Adrenal gland (tissue), 12 donors: ENCODE data around the gene GATA2. TPM values are rescaled to one million over a fixed set of nuclear protein-coding genes. Genes with fewer than 3 reads are reported as not detected.

Source experiments
- DNase-seq, 7 donors: peaks; one replicate each; pipeline ENCODE4 v3.0.0-alpha.2; 2019 to 2020
- H3K27ac ChIP-seq, 5 donors: fragments of 200-600 bp; sonication (generic) in 4 of 5; 1 replicate in 3 of 5; 2 replicates in 2 of 5; pipeline versions ENCODE4 v1.5.1 to v1.8.0; 2016 to 2020; ENCODE audit warnings: mild to moderate bottlenecking in 1 of 5
- H3K27me3 ChIP-seq: fragments of 200-600 bp; 2 replicates; pipeline ENCODE4 v1.8.0; 2021
- H3K36me3 ChIP-seq, 2 donors: fragments of 200-600 bp; replicated peaks in 1 of 2; 1 replicate in 1 of 2; 2 replicates in 1 of 2; pipeline versions ENCODE4 v1.5.1 to v1.8.0; 2018 to 2022
- H3K4me1 ChIP-seq, 2 donors: fragments of 200-600 bp; replicated peaks in 1 of 2; 1 replicate in 1 of 2; 2 replicates in 1 of 2; pipeline versions ENCODE4 v1.5.1 to v1.8.0; 2018 to 2021
- H3K4me3 ChIP-seq, 4 donors: fragments of 200-600 bp; sonication (generic) in 3 of 4; one replicate each; pipeline ENCODE4 v1.5.1; 2016 to 2018
- H3K9me3 ChIP-seq, 3 donors: fragments of 200-600 bp; sonication (generic) in 1 of 3; replicated peaks in 1 of 3; 1 replicate in 2 of 3; 2 replicates in 1 of 3; pipeline versions ENCODE4 v1.5.1 to v1.8.0; 2016 to 2021
- POLR2A ChIP-seq, 2 donors: fragments of 450-650 bp; IDR thresholded peaks; one replicate each; pipeline ENCODE4 v1.6.1; 2017; ENCODE audit warnings: antibody characterized with exemption in 2 of 2, mild to moderate bottlenecking in 2 of 2, moderate library complexity in 1 of 2
- WGBS, 4 donors: extraction: QIAGEN DNeasy Blood & Tissue Kit in 2 of 4; methylation state at CpG; one replicate each; pipeline versions ENCODE4 v1.1.5 to v1.1.7; 2013 to 2017; 5-methylcytosine and 5-hydroxymethylcytosine counted together
- intact Hi-C, 2 donors: fragments of 100-400 bp; cut with DNase I; formaldehyde crosslinking; loops; one replicate each; pipeline versions ENCODE4 v1.14.1 to v1.15.0; 2022 to 2023
- polyA plus RNA-seq, 3 donors: library from polyadenylated mRNA; stranded (reverse); fragments of 200-250 nt in 2 of 3; fragments of 350-450 nt in 1 of 3; fragmentation: Illumina TruSeq in 1 of 3; extraction: RNeasy Lipid Tissue Mini Kit (QIAGEN cat#74804) in 1 of 3; gene quantifications; one replicate each; pipeline ENCODE4 v1.2.3, GENCODE V29; 2013 to 2014
- total RNA-seq, 9 donors: library from RNA; depleted of rRNA in 4 of 9; stranded (reverse); fragments of >200 nt in 4 of 9; fragments of 120-200 nt in 1 of 9; fragmentation: NEBNext Ultra II Directional in 1 of 9; extraction: Animal tissue kit (Norgen Biotek cat#: 25700) in 1 of 9; gene quantifications; one replicate each; pipeline versions ENCODE4 v1.1.0 to v1.2.4, GENCODE V29; 2013 to 2023
- TF ChIP-seq, protein P1 (sequence below), 6 experiments: fragments of 450-650 bp in 4 of 6; fragments of 200-600 bp in 2 of 6; sonication (generic) in 1 of 6; IDR thresholded peaks; 1 replicate in 5 of 6; 2 replicates in 1 of 6; pipeline versions ENCODE4 v1.5.1 to v1.8.0; 2016 to 2021; ENCODE audit warnings: antibody characterized with exemption in 6 of 6, mild to moderate bottlenecking in 2 of 6, moderate library complexity in 1 of 6
- donor health status: healthy with polysubstance abuse.
- donor health status: Bipolar disorder and iron deficiency.
- donor health status: DM: yes; HTN: yes; CAD: no.
- donor health status: DM: no; HTN: no; CAD: no.
- donor health status: DM: no; HTN: no; CAD: no.
- donor health status: DM: yes; HTN: yes; CAD: no.

Gene GATA2
- total and polyA plus RNA-seq, 12 donors, result 3.4 to 37.5 (median 7.4) TPM

- Histone ChIP-seq H3K9me3 (no peaks in the 10 kb centered on the region), H3K4me3 (peak overlapping the region in 1 of 4 donors; percentile 26), H3K36me3 (no peaks in the 10 kb centered on the region), H3K27ac (no peak overlapping the region), H3K27me3 (peaks cover 15% of the 10 kb centered on the region), H3K4me1 (peaks cover 4 to 5% of the 10 kb centered on the region in 2 donors)
- TF ChIP-seq, protein P1, sequence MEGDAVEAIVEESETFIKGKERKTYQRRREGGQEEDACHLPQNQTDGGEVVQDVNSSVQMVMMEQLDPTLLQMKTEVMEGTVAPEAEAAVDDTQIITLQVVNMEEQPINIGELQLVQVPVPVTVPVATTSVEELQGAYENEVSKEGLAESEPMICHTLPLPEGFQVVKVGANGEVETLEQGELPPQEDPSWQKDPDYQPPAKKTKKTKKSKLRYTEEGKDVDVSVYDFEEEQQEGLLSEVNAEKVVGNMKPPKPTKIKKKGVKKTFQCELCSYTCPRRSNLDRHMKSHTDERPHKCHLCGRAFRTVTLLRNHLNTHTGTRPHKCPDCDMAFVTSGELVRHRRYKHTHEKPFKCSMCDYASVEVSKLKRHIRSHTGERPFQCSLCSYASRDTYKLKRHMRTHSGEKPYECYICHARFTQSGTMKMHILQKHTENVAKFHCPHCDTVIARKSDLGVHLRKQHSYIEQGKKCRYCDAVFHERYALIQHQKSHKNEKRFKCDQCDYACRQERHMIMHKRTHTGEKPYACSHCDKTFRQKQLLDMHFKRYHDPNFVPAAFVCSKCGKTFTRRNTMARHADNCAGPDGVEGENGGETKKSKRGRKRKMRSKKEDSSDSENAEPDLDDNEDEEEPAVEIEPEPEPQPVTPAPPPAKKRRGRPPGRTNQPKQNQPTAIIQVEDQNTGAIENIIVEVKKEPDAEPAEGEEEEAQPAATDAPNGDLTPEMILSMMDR (IDR thresholded peaks at IDR 0.05), result no peak
- intact Hi-C loops, result no loop called here
- no peak for DNase-seq
- 9 to 20% (median 14%) methylated on average over 25 to 42 of the region's 43 CpGs for WGBS, 4 donors
Measured at GRCh38 chr3:128432301-128432970, 60.6 kb downstream of the GATA2 start.

DNA sequence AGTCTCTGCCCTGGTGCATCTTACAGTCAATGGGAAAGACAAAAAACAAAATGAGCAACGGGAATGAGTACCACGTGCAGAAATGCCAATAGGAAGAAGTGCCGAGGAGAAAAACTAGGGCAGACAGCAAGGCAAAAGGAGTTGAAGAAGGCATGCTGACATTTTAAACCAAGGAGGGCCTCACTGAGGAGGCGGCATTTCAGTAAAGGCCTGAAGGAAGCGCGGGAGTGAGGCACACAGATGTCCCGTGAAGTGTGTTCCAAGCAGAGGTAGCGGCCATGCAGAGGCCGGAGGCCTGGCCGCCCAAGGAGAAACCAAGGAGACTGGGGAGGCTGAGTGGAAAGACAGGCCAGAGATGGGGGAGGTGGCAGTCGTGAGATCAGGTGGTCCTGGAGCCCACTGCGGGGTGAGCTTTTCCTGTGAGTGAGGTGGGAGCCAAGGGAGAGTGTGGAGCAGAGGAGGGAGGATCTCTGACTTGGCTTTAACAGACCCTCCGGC lies 61.1 kb downstream of the GATA2 start:
- no peak for DNase-seq
- WGBS, 4 donors, result 65 to 69% (median 68%) methylated on average over 13 of the region's 13 CpGs
- Histone ChIP-seq H3K27ac (no peak overlapping the region), H3K36me3 (no peaks in the 10 kb centered on the region), H3K4me1 (peaks cover 4 to 5% of the 10 kb centered on the region in 2 donors), H3K27me3 (peaks cover 15% of the 10 kb centered on the region), H3K9me3 (no peaks in the 10 kb centered on the region), H3K4me3 (no peak overlapping the region)
- intact Hi-C loops, result no loop called here
- TF ChIP-seq, protein P1 (IDR thresholded peaks at IDR 0.05), result no peak
- no peak for TF ChIP-seq POLR2A (IDR thresholded peaks at IDR 0.05)

DNA sequence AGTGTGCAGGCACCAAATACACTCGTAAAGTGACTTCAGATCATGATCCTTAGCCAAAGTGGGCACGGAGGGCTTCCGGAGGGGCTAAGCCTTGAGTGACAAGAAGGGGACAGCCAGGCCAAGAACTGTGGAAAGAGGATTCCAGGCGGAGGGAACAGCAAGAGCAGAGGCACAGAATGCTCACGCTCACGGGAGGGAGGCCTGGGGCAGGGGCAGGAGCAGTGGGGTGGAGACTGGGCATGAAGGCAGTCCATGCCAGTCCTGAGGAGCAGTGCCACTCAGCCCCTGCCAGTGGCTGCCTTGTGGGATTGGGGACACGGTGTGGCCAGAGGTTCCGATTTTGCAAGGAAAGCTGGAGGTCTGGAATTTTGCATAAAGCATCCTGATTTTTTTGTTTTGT lies 62.3 kb downstream of the GATA2 start:
- no peak for DNase-seq
- no peak overlapping the region for H3K27ac ChIP-seq
- WGBS, 4 donors, result 78 to 87% (median 83%) methylated on average over 8 of the region's 8 CpGs
- no peak for TF ChIP-seq POLR2A (IDR thresholded peaks at IDR 0.05)
- TF ChIP-seq, protein P1 (IDR thresholded peaks at IDR 0.05), result no peak
- no peaks in the 10 kb centered on the region for H3K36me3 ChIP-seq
- intact Hi-C loops, result no loop called here
- H3K4me1 ChIP-seq, result peaks cover 5 to 13% of the 10 kb centered on the region in 2 donors
- peaks cover 15% of the 10 kb centered on the region for H3K27me3 ChIP-seq
- H3K9me3 ChIP-seq, result no peaks in the 10 kb centered on the region
- no peak overlapping the region for H3K4me3 ChIP-seq

- H3K27ac ChIP-seq, result no peak overlapping the region
- no peaks in the 10 kb centered on the region for H3K9me3 ChIP-seq
- H3K36me3 ChIP-seq, result no peaks in the 10 kb centered on the region
- DNase-seq, result no peak
- peaks cover 5 to 13% of the 10 kb centered on the region in 2 donors for H3K4me1 ChIP-seq
- H3K27me3 ChIP-seq, result peaks cover 15% of the 10 kb centered on the region
- H3K4me3 ChIP-seq, result no peak overlapping the region
- WGBS, 4 donors, result 78 to 90% (median 79%) methylated on average over 10 of the region's 10 CpGs; no CpG with 5 or more reads in 1 of the 4 donors
- no peak for TF ChIP-seq POLR2A (IDR thresholded peaks at IDR 0.05)
- TF ChIP-seq, protein P1 (IDR thresholded peaks at IDR 0.05), result no peak
- intact Hi-C loops, result no loop called here
Measured at GRCh38 chr3:128430301-128430700, 62.7 kb downstream of the GATA2 start.
